GM18526 (cell line): ENCODE measurements around the gene ZFYVE19.

Experiments
- POLR2A ChIP-seq: IDR thresholded peaks from 3 replicates; pipeline ENCODE4 v1.6.1; 2011; ENCODE audit not compliant: insufficient read length; ENCODE audit errors: extremely low read depth

The ZFYVE19 gene

GRCh38 chr15:40792394-40792793 is 14.5 kb upstream of the ZFYVE19 start:
- no peak for TF ChIP-seq POLR2A

- TF ChIP-seq POLR2A = no peak
Observed at GRCh38 chr15:40793216-40793989, 13.5 kb upstream of the ZFYVE19 start.

- no peak for TF ChIP-seq POLR2A
Observed at GRCh38 chr15:40796041-40796440, 10.8 kb upstream of the ZFYVE19 start.

GRCh38 chr15:40796512-40796911 is 10.4 kb upstream of the ZFYVE19 start:
- no peak for TF ChIP-seq POLR2A

- no peak for TF ChIP-seq POLR2A
Observed at GRCh38 chr15:40799523-40799922, 7.4 kb upstream of the ZFYVE19 start.

GRCh38 chr15:40803076-40803475 is 3.8 kb upstream of the ZFYVE19 start:
- TF ChIP-seq POLR2A = no peak

GRCh38 chr15:40803688-40804087 is 3.2 kb upstream of the ZFYVE19 start:
- TF ChIP-seq POLR2A = no peak

GRCh38 chr15:40806672-40807027 is 239 bp upstream of the ZFYVE19 start:
- no peak for TF ChIP-seq POLR2A

GRCh38 chr15:40807888-40808461 is 1.1 kb downstream of the ZFYVE19 start:
- no peak for TF ChIP-seq POLR2A

GRCh38 chr15:40808861-40809450 is 2.1 kb downstream of the ZFYVE19 start:
- TF ChIP-seq POLR2A = no peak

GRCh38 chr15:40812721-40813425 is 6.0 kb downstream of the ZFYVE19 start:
- TF ChIP-seq POLR2A = no peak

- TF ChIP-seq POLR2A = no peak
Observed at GRCh38 chr15:40815042-40815698, 8.3 kb downstream of the ZFYVE19 start.

- TF ChIP-seq POLR2A = no peak
Observed at GRCh38 chr15:40819048-40819447, 12.2 kb downstream of the ZFYVE19 start.

GRCh38 chr15:40821195-40821594 is 14.3 kb downstream of the ZFYVE19 start:
- no peak for TF ChIP-seq POLR2A

- TF ChIP-seq POLR2A = no peak
Observed at GRCh38 chr15:40823572-40824343, 16.9 kb downstream of the ZFYVE19 start.
